GM23248 (cell line): ENCODE measurements around the gene STX18.

Experiments used
- EZH2 ChIP-seq: fragments of 200-600 bp; sonication (generic); IDR thresholded peaks from 2 replicates; pipeline ENCODE4 v1.6.1; 2018; ENCODE audit warnings: antibody characterized with exemption, mild to moderate bottlenecking; ENCODE audit not compliant: insufficient read depth, poor library complexity, severe bottlenecking
- EZH2phosphoT487 ChIP-seq: fragments of 200-600 bp; sonication (generic); IDR thresholded peaks from 2 replicates; pipeline ENCODE4 v1.6.1; 2018; ENCODE audit warnings: antibody characterized with exemption, moderate library complexity, mild to moderate bottlenecking, low read depth; ENCODE audit not compliant: insufficient read depth

- TF ChIP-seq EZH2 (no peak), EZH2phosphoT487 (no peak)
Observed at GRCh38 chr4:4518747-4519146, 23.1 kb downstream of the STX18 start.
